MM.1S (cell line): ENCODE results near the gene PCDH1.
A peak's percentile ranks its signal among the peaks of the same experiment; 100 is the strongest.

Experiments
- DNase-seq: peaks from one replicate; pipeline ENCODE4 v3.0.0-alpha.2; 2015
- H2AFZ ChIP-seq: fragments of 300-600 bp; sonication (generic); 2 replicates; pipeline ENCODE4 v1.6.0; 2016; ENCODE audit warnings: antibody characterized with exemption, low read length
- H3F3A ChIP-seq: fragments of 300-600 bp; sonication (generic); 2 replicates; pipeline ENCODE4 v1.6.1; 2016; ENCODE audit warnings: mild to moderate bottlenecking, antibody characterized with exemption, low read length, moderate library complexity, mixed read lengths; ENCODE audit not compliant: insufficient read depth
- H3K27ac ChIP-seq: fragments of 300-600 bp; sonication (generic); 2 replicates; pipeline ENCODE4 v1.5.1; 2016; ENCODE audit warnings: mild to moderate bottlenecking, low read length
- H3K27me3 ChIP-seq: fragments of 300-600 bp; sonication (generic); replicated peaks from 2 replicates; pipeline ENCODE4 v1.6.0; 2016; ENCODE audit warnings: low read length; ENCODE audit not compliant: insufficient read depth
- H3K36me3 ChIP-seq: fragments of 300-600 bp; sonication (generic); replicated peaks from 2 replicates; pipeline ENCODE4 v1.6.1; 2016; ENCODE audit warnings: mild to moderate bottlenecking, low read length, mixed read lengths; ENCODE audit not compliant: insufficient read depth
- H3K4me1 ChIP-seq: fragments of 300-600 bp; sonication (generic); 2 replicates; pipeline ENCODE4 v1.6.1; 2016; ENCODE audit warnings: low read length, mixed read lengths
- H3K4me2 ChIP-seq: fragments of 300-600 bp; sonication (generic); 2 replicates; pipeline ENCODE4 v1.6.0; 2016; ENCODE audit warnings: low read depth, low read length
- H3K4me3 ChIP-seq: fragments of 300-600 bp; sonication (generic); 2 replicates; pipeline ENCODE4 v1.5.1; 2016; ENCODE audit warnings: low read length, mixed read lengths
- H3K79me2 ChIP-seq: fragments of 300-600 bp; sonication (generic); 2 replicates; pipeline ENCODE4 v1.6.1; 2016; ENCODE audit warnings: mixed run types, low read length, mixed read lengths
- H3K9ac ChIP-seq: fragments of 300-600 bp; sonication (generic); 2 replicates; pipeline ENCODE4 v1.6.1; 2016; ENCODE audit warnings: low read length, mixed read lengths
- H3K9me2 ChIP-seq: fragments of 300-600 bp; sonication (generic); replicated peaks from 2 replicates; pipeline ENCODE4 v1.6.1; 2016; ENCODE audit warnings: mild to moderate bottlenecking, low read length, mixed read lengths; ENCODE audit not compliant: insufficient read depth
- H3K9me3 ChIP-seq: fragments of 300-600 bp; sonication (generic); replicated peaks from 2 replicates; pipeline ENCODE4 v1.6.1; 2016; ENCODE audit warnings: mild to moderate bottlenecking, low read length, mixed read lengths; ENCODE audit not compliant: insufficient read depth
- H4K20me1 ChIP-seq: fragments of 300-600 bp; sonication (generic); 2 replicates; pipeline ENCODE4 v1.6.1; 2016; ENCODE audit warnings: mild to moderate bottlenecking, low read length, moderate library complexity, mixed read lengths; ENCODE audit not compliant: insufficient read depth
- CTCF ChIP-seq: fragments of 300-600 bp; sonication (generic); IDR thresholded peaks from 2 replicates; pipeline ENCODE4 v1.5.1; 2016; ENCODE audit warnings: antibody characterized with exemption, low read length, mixed read lengths
- EZH2 ChIP-seq: fragments of 300-600 bp; sonication (generic); optimal IDR thresholded peaks from 2 replicates; pipeline ENCODE3; 2017; ENCODE audit warnings: low read depth, mild to moderate bottlenecking, antibody characterized with exemption, low read length, mixed read lengths
- EZH2phosphoT487 ChIP-seq: fragments of 300-600 bp; sonication (generic); IDR thresholded peaks from 2 replicates; pipeline ENCODE4 v1.6.1; 2018; ENCODE audit warnings: antibody characterized with exemption, low read length

PCDH1 gene

GRCh38 chr5:141862936-141863543 lies 15.2 kb downstream of the PCDH1 start:
- H3K9ac ChIP-seq = no peak overlapping the region
- no peak overlapping the region for H2AFZ ChIP-seq
- H3K27ac ChIP-seq = peak overlapping the region; percentile 95; the same call in 1 of the 2 replicates
- no peaks in the 10 kb centered on the region for H3K9me3 ChIP-seq
- H3K4me3 ChIP-seq = no peak overlapping the region
- H3K4me2 ChIP-seq = peak overlapping the region; percentile 31; the same call in 1 of the 2 replicates
- H4K20me1 ChIP-seq = no peaks in the 10 kb centered on the region
- no peaks in the 10 kb centered on the region for H3K27me3 ChIP-seq
- no peaks in the 10 kb centered on the region for H3K9me2 ChIP-seq
- no peak for DNase-seq
- no peaks in the 10 kb centered on the region for H3K79me2 ChIP-seq
- peaks cover 41% of the 10 kb centered on the region for H3K4me1 ChIP-seq
- peaks cover 22% of the 10 kb centered on the region for H3F3A ChIP-seq
- TF ChIP-seq EZH2 (no peak), EZH2phosphoT487 (no peak), CTCF (no peak)
- no peaks in the 10 kb centered on the region for H3K36me3 ChIP-seq

- no peak for TF ChIP-seq EZH2phosphoT487
- TF ChIP-seq CTCF = no peak
- TF ChIP-seq EZH2 = no peak
- peaks cover 41% of the 10 kb centered on the region for H3K4me1 ChIP-seq
- H2AFZ ChIP-seq = no peak overlapping the region
- no peaks in the 10 kb centered on the region for H3K79me2 ChIP-seq
- H3F3A ChIP-seq = peaks cover 22% of the 10 kb centered on the region
- no peaks in the 10 kb centered on the region for H3K36me3 ChIP-seq
- no peak overlapping the region for H3K4me2 ChIP-seq
- H3K27me3 ChIP-seq = no peaks in the 10 kb centered on the region
- H4K20me1 ChIP-seq = no peaks in the 10 kb centered on the region
- DNase-seq = no peak
- H3K4me3 ChIP-seq = no peak overlapping the region
- H3K9ac ChIP-seq = no peak overlapping the region
- H3K9me3 ChIP-seq = no peaks in the 10 kb centered on the region
- no peak overlapping the region for H3K27ac ChIP-seq
- no peaks in the 10 kb centered on the region for H3K9me2 ChIP-seq
These were observed 17.0 kb downstream of the PCDH1 start for GRCh38 chr5:141861194-141861593.

GRCh38 chr5:141858079-141858765 lies 20.0 kb downstream of the PCDH1 start:
- TF ChIP-seq EZH2phosphoT487 = no peak
- TF ChIP-seq EZH2 = no peak
- TF ChIP-seq CTCF = no peak

More at GRCh38 chr5:141858079-141858765, 20.0 kb downstream of the PCDH1 start:
- Histone ChIP-seq H3F3A (no peaks in the 10 kb centered on the region), H3K9ac (no peak overlapping the region), H3K9me2 (no peaks in the 10 kb centered on the region), H3K9me3 (no peaks in the 10 kb centered on the region), H3K27ac (no peak overlapping the region), H3K79me2 (no peaks in the 10 kb centered on the region), H4K20me1 (no peaks in the 10 kb centered on the region), H2AFZ (no peak overlapping the region), H3K4me3 (no peak overlapping the region), H3K4me2 (no peak overlapping the region), H3K36me3 (no peaks in the 10 kb centered on the region), H3K4me1 (peaks cover 17% of the 10 kb centered on the region), H3K27me3 (no peaks in the 10 kb centered on the region)
- no peak for DNase-seq
